IPS-NIHi11 (cell line): ENCODE data around the gene PLXNA1.

ENCODE experiments used
- DNase-seq: peaks from one replicate; pipeline ENCODE4 v3.0.0; 2012; ENCODE audit warnings: mixed read lengths, low spot score

Gene PLXNA1

DNA sequence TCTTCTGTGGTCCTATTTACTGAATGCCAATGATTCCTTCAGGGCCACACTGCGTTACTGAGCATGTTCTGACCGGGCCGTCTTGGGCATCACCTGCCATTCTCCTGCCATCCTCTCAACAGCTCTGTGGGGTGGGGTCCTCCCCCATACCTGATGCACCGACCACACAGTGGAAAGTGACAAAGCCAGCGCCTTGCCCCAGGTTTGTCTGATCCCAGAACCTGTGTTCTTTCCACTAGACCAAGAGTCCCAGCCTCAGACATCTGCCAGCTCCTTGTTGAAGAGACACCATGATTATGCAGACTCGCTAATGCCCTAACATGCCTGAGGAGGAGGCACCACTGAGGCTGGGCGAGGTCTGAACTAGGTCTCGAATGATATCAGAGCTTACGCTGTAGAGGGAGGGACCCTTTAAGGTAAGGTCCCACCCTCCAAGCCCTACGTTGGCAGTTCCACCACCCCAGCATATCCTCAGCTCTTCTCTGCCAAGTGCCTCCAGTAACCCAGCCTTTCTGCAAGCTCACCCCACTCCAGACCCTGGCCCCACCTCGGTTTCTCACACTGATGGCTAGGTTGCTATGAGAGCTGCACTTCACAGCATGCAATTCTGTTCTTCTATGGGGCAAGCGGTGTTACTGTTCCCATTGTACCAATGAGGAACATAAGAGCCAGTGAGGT, 29.8 kb upstream of the PLXNA1 start:
- no peak for DNase-seq

DNA sequence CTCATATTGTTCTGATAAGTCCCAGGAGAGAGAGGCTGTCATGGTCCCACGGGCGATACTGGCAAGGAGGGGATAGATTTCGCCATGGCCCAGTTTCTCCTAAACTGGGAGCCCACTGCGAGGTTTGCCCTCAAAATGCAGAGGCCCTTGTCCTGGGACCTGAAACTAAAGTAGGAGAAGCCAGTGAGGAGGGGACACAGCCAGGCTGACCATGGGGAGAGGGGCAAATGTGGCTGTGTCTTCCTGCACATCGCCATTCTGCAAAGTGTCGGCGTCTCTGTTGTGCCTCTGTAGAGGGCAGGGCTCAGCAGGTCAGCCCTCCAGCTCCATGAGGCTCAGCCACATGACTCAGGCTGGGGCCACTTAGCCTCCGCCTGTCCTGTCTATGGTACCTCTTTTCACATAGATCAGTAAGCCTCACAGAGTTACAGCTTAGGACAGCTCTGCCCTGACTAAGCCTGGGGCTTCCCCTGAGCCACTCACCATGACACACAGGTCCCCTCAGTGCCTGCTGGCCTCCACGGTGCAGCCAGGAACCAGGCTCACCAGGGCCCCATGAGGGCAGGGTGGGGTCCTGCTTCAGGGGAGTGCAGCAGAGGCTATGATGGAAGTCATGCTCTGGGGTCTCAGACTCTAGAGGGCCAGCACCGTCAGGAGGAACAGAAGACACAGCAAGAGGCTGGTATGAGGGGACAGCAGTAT, 28.6 kb upstream of the PLXNA1 start:
- no peak for DNase-seq

DNA sequence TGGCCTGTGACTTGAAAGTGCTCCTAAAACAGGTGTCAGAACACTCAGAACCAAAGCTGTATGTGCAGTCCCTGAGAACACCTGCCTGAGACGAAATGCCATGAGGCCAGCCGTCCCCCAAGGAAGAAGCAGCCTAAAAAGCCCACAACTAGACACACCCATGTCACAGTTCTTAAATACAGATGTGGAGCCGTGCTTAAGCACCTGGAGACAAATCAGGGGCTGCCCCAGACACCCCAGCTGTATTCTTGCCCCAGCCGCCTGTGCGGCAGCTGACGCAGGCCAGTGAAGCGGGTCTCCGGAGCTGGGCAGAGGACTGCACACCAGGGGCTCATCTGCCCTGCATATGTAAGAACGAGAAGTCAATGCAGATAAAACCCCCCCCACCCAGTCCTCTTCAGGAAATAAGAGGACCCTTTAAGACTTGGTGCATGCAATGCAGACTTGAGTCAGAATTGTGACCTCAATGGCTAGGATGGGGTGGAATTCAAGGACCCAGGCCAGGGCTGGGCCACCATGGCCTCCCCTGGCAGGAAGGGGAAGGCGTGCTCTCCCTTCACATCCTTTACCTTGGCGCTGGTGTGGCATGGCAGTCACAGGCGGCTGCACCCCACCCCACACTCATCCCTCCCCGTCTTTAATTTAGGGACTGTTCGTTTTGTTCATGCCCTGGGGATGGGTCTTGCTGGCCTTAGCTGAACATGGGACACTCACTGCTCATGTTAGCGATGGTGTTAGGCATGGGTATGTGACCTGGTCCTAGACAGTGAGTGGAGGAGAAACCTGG, 27.7 kb upstream of the PLXNA1 start:
- no peak for DNase-seq

GRCh38 chr3:126956361-126956760, 26.6 kb upstream of the PLXNA1 start:
- no peak for DNase-seq

- no peak for DNase-seq
These were observed 25.9 kb upstream of the PLXNA1 start for GRCh38 chr3:126956866-126957650.

DNA sequence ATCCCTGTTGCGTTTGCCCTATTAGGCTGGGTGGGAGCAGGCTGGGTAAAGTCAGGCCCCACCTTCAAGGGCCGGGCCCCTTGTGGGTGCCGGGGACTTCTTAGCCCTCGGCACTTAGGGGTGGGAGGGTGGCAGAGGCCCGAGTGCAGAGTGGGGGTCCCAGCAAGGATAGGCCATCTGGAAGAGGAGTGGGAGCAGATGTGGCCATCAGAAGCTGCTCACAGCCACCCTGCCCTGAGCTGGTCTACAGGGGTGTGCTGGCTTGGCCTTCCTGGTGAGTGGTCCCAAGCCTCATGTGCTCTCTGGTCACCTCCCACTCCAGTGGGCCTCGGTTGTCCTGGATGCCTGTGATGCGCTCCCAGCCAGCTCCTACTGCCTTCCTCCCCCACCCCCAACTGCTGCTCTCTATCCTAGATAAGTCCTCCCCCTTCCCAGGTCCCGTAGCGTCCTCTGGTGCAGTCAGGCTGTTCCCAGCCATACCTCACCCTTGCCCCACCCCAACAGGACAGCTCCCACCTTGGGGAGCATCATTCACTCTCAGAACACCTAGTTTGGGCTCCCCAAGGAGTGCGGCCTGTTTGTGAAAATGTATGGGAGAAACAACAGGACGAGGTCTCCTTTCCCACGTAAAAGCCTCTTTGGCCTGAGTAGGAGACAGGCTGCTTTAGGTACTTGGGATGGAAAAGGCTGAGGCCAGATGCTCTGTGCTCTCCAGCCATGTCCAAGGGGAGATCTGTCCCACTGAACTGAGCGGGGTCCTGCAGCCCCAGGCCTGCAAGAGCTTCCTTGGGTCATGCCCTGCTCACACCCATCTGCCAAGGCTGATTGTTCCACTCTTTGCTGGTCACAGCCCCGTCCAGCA, 24.9 kb upstream of the PLXNA1 start:
- DNase-seq: no peak

- DNase-seq: no peak
These were observed 24.3 kb upstream of the PLXNA1 start for GRCh38 chr3:126958638-126959085.

DNA sequence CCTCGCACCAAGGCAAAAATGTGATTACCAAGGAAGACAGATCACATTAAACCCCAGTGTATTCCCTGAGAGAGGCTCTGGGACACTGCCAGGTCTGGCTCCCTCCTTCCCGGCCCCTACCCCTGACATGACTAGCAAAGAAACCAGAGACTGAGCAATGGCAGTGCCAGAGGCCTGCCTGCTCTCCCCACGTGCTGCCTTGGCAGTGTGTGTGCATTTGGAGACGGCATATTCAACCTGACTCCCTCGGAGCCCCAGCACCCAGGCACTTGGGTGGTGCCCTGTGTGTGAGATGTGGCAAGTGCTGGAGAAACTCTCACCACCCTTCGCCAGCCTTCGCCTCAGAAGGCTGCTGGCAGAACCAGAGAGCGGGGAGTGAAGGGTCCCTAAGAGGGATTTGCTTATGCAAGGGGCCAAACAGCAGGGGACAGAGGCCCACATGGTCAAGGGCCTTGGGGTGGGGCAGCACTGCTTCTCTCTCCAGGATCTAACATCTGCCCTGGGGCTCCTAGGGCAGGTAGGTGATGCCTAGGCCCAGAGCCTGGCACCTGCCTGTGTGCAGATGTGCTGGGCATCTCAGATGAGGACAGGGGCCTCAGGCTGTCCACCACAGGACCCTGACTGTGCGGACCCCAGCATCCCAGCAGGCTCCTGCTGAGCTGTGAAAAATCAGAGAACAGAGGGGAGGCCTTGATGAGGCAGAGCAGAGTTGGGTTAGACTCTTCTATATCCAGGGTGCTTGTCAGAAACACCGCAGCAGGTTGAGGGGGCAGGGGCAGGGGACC, 23.6 kb upstream of the PLXNA1 start:
- no peak for DNase-seq

DNA sequence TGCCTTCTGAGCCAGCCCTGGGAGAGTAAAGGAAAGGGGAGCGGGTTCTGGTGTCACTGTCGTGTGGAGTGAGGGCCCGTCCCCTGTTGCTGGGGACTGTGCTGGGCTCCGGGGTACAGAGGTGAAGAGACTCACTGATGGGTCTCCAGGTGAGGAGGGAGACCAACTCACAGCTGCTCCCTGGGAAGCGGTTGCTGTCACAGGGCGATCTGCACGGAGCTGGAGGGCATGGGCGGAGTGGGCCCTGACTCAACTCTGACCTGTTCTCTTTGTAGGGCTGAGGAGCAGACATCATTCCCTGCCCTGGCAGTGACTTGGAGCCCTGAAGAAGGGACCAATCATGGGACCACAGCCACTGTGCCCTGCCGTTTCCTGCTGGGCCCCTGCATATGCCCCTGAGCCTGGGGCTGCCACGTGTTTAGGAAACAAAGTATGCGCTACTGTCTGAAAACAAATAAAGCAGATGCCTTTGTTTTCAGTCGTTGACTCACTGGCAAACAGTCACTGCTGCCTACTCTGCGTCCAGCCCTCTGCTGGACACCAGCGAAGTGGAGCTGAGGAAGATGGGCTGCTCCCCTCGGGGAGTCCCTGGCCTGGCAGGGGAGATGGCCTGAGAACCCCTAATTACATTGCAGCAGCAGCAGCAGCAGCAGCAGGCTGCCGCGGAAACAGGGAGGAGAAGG, 22.9 kb upstream of the PLXNA1 start:
- peak; percentile 63 for DNase-seq

- no peak for DNase-seq
These were observed 22.3 kb upstream of the PLXNA1 start for GRCh38 chr3:126960604-126960995.

GRCh38 chr3:126961191-126961790, 21.6 kb upstream of the PLXNA1 start:
- DNase-seq: peak; percentile 60

- DNase-seq: no peak
These were observed 21.0 kb upstream of the PLXNA1 start for GRCh38 chr3:126961791-126962461.

DNA sequence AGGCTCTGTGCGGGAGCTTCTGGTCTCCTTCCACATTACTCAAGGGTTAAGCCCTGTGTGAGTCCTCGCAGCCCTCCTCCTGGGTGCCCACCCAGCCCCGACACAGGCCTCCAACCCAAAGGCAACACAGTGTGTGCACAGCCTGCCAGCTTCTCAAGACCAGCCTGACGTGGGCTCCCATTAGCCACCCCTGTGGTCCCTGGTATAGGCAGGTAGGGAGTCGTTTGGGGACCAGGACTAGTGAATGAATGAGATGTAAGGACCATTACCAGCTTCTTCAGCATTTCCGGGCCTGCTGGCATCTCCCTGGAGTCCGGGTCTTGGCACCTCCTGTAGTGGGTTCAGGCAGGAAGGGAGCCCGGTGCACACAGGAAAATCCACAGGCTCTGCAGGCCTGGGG, 20.2 kb upstream of the PLXNA1 start:
- no peak for DNase-seq

- no peak for DNase-seq
These were observed 19.4 kb upstream of the PLXNA1 start for GRCh38 chr3:126963261-126964190.

DNA sequence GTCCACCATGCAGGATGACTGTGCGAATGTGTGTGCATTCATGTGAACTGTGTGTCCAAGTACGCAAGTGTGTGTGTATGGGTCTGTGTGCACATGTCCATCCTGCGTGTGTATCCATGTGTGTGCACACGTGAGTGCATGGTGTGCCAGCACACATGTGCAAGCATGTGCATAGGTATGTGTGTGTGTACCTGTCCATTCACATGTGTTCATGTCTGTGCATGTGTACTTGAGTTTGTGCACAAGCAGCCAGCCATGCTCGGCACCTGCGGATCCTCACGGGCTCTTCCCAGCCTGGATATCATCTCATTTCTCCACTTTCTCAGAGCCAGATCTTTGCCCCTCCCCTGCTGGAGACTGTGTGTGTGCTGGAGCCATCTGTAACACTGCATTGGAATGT, 18.7 kb upstream of the PLXNA1 start:
- no peak for DNase-seq

DNA sequence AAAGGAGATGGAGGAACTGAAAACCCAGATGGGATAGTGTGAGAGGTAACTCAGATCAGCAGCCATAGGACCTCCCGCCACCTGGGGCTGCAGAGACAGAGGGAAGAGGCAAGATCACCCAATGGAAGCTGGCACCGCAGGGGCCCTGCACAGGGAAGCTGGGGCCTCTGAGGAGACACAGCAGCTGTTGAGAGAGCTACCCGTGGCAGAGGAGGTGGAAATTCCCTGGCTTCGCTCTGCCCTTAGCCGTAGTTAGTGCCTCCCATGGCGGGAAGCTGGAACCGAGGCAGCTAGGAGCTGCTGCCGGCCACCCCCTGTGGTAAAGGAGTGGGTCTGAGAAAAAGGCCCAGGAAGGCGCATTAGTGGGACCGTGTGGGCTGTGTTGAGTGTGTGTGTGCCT, 18.0 kb upstream of the PLXNA1 start:
- no peak for DNase-seq

DNA sequence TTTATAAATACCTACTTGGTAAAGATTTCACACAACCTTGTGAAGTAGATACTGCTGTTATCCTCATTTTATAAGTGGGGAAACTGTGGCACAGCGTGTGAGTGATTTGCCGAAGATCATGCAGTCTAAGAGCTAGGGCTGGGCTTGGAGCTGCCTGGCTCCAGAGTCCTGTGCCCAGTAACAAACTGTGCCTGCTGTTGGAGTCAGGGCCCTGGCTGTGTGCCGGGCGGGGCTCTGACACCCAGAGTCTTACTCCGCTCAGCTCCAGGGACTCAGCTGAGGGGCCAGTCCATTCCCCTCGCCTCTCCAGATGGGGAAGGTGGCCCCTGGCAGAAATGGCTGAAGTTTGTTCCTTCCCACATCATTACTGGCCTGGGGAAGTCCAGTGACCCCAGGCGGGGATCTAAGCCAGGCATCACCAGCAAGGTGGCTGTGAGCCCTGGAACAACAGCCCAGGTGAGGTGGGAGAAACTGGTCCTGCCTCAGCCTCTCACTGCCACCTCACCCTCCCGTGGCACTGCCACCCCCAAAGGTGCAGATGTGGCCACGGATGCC, 17.3 kb upstream of the PLXNA1 start:
- no peak for DNase-seq
